ENCODE results near the gene AUNIP.

Gene AUNIP

GRCh38 chr1:25888426-25888987 is 29.2 kb upstream of the AUNIP start:
- no peak for DNase-seq

- DNase-seq: no peak
Observed at GRCh38 chr1:25885602-25886001, 26.3 kb upstream of the AUNIP start.

DNA sequence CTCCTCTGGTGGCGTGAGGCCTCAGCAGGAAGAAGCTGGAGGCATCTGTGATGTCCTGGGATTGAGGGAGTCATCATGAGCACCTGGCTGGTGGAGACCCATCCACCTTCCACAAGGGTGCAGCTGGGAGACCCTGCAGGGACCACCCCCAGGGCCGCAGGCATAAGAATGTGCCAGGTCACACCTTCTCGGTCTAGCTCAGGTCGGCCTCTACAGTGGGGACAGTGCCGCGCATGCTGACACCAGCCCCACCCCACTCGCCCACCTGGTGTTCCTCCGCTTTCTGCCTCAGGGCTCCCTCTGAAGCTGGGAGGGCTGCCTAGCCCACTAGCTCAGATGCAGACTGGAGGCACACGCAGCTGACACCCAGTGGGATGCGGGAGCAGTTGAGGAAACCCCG is 22.0 kb upstream of the AUNIP start:
- no peak for DNase-seq

GRCh38 chr1:25880518-25880917 is 21.3 kb upstream of the AUNIP start:
- no peak for DNase-seq

- DNase-seq: no peak
Observed at GRCh38 chr1:25879675-25880074, 20.4 kb upstream of the AUNIP start.

- DNase-seq: no peak
Observed at GRCh38 chr1:25878690-25879089, 19.4 kb upstream of the AUNIP start.

- DNase-seq: no peak
Observed at GRCh38 chr1:25877155-25877554, 17.9 kb upstream of the AUNIP start.

- DNase-seq: no peak
Observed at GRCh38 chr1:25876693-25877077, 17.4 kb upstream of the AUNIP start.

- no peak for DNase-seq
Observed at GRCh38 chr1:25875856-25876692, 16.8 kb upstream of the AUNIP start.

DNA sequence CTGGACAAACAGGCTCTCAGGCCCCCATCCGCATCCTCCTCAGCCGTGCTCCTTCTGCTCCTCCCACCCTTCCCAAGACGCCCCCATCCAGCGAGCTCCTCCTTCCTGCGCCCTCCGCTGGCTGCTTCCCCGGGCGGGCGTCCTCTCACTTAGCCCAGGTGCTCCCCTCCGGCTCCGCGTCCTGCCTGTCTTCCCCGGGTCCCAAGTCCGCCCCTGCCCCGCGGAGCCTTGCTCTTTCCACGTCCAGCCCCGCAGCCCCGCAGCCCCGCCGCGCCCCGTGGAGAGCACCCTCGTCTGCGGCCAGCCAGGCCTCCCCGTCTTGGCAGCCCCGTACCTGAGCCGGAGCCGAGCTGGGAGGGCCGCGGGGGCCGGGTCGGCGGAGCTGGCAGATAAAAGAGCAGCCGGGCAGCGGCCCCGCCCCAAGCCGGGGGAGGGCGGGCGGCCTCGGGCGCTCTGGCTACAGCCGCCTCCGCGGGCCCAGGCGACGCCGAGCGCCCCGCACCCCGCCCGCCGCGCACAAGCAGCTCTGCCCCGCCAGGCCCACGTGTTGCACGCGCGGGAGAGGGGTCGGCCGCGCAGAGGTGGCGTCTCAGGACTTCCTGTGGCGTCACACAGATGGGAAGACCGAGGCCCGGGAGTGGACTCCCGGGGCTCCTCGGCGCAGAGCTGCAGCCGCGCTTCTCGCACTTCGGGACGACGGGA is 16.0 kb upstream of the AUNIP start, which contains the start of gene PAQR7:
Gene PAQR7, minus strand, starts transcription at position 555 of the 702 bp plus-strand sequence. CDS start 11,869 bp downstream, outside the sequence.
- DNase-seq: no peak

GRCh38 chr1:25874635-25875153 is 15.4 kb upstream of the AUNIP start:
- no peak for DNase-seq

DNA sequence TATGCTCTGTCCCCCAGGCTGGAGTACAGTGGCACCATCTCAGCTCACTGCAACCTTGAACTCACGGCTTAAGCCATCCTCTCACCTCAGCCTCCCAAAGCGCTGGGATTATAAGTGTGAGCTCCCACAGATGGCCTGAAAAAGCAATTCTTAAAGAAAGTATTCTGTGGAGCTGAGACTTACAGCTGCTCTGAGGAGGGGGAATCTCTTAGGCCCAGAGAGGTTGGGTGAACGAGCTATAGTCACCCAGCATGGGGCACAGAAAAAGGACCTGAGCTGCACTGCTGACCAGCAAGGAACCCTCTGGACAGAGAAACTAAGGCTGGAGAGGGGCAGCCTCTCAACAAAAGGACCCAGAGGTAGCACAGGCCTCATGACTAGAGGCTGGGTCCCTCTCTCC is 15.0 kb upstream of the AUNIP start:
- DNase-seq: no peak

- no peak for DNase-seq
Observed at GRCh38 chr1:25873120-25873519, 13.9 kb upstream of the AUNIP start.

DNA sequence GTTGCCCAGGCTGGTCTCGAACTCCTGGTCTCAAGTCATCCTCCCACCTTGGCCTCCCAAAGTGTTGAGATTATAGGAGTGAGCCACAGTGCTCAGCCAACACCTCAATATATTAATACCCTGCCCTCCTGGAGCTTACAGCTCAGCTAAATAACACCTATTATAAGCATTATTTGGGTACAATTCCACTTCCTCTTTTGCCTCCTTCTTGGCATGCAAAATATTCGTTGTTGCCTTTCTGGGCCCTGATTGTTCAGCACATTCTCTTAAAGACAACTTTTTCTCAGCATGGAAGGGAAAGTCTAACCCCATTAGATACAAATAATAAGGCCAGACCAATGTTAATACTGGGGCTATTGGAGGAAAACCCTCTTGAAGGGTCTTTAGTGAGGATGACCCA is 13.5 kb upstream of the AUNIP start:
- DNase-seq: no peak

DNA sequence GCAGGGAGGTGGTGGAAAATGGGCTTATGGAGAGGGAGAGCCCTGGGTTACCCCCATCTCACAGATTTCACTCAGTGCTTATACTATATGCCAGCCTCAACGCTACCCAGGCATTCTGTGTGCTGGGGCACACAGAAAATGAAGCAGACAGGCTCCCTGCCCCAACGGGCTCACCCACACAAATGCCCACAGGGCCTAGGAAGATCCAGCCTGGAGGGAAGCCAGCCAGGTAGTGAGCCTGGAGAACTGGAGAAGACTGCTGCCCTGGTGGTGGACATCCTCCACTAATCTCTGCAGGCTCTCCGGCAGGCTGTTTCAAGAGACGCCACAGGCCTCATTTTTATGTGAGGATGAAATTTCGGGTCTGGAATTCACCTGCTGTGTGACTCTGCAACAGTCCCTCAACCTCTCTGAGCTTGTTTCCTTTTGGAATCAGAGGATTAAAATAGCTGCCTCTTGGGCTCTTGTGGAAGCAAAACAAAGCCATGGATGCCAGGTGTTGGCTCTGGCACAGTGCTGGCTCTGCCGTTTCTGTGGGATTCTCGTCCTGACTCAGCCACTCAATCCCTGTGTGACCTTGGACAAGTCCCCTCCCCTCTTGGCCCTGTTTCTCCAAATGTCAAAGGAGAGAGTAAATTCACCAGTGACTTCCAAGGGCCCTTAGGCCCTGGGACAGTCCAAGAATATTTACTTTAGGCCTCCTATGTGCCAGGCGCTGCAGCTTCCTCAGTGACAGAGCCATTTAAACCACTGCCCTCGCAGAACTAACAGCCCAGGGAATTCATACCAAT is 12.6 kb upstream of the AUNIP start:
- no peak for DNase-seq

DNA sequence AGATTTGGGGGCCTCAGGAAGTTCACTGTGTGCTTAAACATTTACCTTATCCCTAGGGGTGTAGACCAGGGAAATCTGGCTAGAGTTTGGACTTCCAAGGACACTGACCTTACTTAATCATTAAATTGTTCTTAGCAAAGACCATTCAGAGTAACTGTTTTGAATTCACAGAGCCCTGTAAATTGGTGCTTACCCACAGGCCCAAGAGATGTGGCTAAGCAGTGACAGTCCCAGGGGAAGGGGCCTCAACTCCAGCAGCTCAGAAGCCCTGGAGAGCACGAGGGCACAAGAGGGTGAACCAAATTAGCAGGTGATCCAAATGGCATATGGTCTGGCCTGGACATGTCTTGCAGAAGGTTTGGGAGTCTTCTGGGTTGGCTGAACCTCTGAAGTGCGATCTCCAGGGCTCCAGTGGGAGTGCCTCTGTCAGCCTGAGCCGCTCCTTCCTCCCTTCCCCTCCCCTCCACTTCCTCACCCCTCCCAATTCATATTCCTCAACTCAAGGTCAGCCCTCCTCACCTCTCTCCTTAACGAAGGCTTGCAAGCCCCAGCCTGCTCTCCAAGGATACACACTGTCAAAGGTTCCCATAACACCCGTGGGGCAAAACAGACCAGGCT is 11.9 kb upstream of the AUNIP start:
- DNase-seq: no peak

DNA sequence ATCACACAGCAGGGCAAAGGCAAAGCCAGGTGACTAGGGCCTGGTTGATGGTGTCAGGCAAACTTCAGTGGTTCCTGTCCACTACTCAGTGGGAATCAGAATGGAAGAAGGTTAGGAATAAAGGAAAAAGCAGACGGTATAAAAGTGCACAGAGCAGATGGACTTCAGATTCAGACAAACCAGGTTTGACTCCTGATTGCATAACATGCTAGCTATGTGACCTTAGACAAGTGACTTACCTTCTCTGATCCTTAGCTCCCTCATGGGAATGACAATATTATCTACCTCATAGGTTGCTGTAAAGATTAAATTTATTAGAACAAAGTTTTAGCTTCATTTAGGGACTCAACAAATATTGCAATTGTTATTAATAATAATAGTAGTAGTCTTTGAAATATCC is 11.4 kb upstream of the AUNIP start:
- DNase-seq: no peak

- no peak for DNase-seq
Observed at GRCh38 chr1:25869909-25870606, 10.8 kb upstream of the AUNIP start.

- DNase-seq: no peak
Observed at GRCh38 chr1:25867210-25867991, 8.1 kb upstream of the AUNIP start.

GRCh38 chr1:25866288-25866687 is 7.0 kb upstream of the AUNIP start:
- DNase-seq: no peak

- DNase-seq: no peak
Observed at GRCh38 chr1:25864434-25864833, 5.2 kb upstream of the AUNIP start.
